Fibroblast of mammary gland (primary cell): ENCODE measurements around the gene ARHGAP26.

Source experiments
- DNase-seq: peaks from one replicate; pipeline ENCODE4 v3.0.0-alpha.2; 2010; ENCODE audit warnings: low read depth
- H3K4me3 ChIP-seq: 2 replicates; pipeline ENCODE4 v1.5.1; 2011; ENCODE audit warnings: low read depth, mild to moderate bottlenecking, low read length, moderate library complexity; ENCODE audit not compliant: control insufficient read depth
- TF ChIP-seq, protein P1 (sequence below): conservative IDR thresholded peaks from 2 replicates; pipeline ENCODE4 v1.5.1; 2011; ENCODE audit warnings: low read depth, low read length, inconsistent platforms; ENCODE audit not compliant: control insufficient read depth, insufficient read depth

ARHGAP26 gene

DNA sequence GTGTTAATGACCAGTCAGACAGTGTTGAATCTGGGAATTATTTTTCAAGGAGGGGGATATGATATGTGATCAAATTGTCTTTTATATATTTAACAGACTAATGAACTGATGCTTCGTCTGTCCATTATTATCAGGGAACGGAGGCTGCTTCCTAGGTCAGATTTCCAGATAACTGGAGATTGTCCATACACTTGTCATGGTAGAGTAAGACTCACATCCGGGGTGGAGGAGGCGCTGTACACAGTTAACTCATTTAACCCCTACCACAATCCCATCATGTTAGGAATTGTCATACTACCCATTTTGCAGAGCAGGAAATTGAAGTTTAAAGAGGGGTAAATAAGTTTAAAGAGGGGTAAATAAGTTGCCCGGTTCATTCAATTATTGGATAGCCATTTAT, 55.9 kb downstream of the ARHGAP26 start:
- TF ChIP-seq, protein P1, sequence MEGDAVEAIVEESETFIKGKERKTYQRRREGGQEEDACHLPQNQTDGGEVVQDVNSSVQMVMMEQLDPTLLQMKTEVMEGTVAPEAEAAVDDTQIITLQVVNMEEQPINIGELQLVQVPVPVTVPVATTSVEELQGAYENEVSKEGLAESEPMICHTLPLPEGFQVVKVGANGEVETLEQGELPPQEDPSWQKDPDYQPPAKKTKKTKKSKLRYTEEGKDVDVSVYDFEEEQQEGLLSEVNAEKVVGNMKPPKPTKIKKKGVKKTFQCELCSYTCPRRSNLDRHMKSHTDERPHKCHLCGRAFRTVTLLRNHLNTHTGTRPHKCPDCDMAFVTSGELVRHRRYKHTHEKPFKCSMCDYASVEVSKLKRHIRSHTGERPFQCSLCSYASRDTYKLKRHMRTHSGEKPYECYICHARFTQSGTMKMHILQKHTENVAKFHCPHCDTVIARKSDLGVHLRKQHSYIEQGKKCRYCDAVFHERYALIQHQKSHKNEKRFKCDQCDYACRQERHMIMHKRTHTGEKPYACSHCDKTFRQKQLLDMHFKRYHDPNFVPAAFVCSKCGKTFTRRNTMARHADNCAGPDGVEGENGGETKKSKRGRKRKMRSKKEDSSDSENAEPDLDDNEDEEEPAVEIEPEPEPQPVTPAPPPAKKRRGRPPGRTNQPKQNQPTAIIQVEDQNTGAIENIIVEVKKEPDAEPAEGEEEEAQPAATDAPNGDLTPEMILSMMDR, result no peak
- peak; percentile 44 for DNase-seq
- H3K4me3 ChIP-seq, result no peak overlapping the region

- peak; percentile 67 for DNase-seq
- TF ChIP-seq, protein P1, result no peak
- no peak overlapping the region for H3K4me3 ChIP-seq
Observed at GRCh38 chr5:142826741-142827492, 56.7 kb downstream of the ARHGAP26 start.

- TF ChIP-seq, protein P1, result no peak
- no peak overlapping the region for H3K4me3 ChIP-seq
- DNase-seq, result peak; percentile 59
Observed at GRCh38 chr5:142827934-142828576, 57.9 kb downstream of the ARHGAP26 start.

DNA sequence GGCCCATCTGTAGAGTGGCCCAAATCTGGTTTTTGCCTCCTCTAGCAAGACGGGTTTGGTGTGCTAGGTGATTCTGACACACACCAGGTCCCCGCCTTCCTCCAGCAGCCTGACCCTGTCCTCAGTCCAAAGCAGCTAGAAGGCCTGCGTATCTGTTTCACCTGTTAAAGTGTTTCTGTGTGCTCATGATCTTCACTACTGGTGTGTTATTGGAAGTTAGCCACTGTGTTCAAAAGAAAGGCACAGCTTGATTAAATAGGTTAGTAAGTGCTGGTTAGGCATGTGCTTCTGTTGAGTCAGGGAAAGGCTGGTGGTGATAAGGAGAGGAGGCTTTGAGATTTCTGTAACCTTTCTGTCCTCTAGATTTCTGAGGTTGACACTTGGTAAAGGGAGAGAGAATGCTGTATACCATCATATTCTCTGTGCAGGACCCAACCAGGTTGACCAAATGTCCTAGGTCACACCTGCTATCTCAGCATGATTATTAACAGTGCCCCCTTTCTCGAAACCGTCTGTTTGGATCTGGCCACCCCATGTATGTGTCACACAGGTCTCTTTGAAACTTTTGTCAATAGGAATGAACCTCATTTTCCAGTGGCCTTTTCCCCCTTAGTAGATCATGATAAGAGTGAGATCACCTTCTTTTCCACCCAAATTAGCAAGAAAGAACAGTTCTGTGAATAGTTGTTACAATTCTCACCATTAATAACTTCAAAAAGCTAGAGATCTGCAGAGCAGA, 58.8 kb downstream of the ARHGAP26 start:
- DNase-seq, result no peak
- TF ChIP-seq, protein P1, result no peak
- no peak overlapping the region for H3K4me3 ChIP-seq

- DNase-seq, result peak; percentile 77
- TF ChIP-seq, protein P1, result no peak
- no peak overlapping the region for H3K4me3 ChIP-seq
Observed at GRCh38 chr5:142829801-142830220, 59.6 kb downstream of the ARHGAP26 start.

DNA sequence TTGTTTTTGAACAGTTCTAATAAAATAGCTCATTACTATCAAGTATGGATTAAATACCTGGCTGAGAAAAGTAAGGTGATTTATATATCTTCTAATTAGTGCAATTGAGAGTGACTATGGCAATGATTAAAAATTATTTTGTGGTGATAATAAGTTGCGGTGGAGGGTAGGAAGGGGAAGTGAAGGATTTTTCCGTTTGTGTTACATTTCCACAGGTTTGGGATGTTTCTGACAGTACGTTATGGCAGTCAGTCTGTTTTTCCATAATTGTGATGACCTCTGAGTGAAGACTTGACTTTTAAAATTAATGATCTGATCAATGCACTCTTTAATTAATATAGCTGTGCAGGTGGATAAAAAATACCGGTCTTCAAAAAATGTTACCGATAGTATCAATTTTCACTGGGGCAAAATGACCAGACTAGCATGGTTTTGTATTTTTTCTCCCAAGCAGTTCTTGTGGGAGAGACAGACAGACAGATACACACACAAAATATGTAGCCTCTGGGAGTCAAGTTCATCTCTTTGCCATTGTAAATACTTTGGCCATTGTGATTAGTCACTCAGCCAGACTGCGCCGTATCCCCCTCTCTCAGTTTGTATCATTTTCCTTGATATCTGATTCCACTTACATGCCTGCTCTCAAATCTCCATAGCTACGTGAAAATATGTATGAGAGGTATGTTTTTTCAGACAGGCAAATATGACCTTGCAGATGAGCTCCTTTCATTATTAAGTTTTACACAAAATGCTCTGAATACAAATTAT, 60.2 kb downstream of the ARHGAP26 start:
- TF ChIP-seq, protein P1, result no peak

More for the DNA sequence above, 60.2 kb downstream of the ARHGAP26 start:
- H3K4me3 ChIP-seq, result no peak overlapping the region
- DNase-seq, result peak; percentile 64
